Stomach (tissue), 4 donors: ENCODE data around the gene PTPA.

Experiments
- CTCF ChIP-seq, 7 experiments: fragments of 450-650 bp in 4 of 7; fragments of 200-600 bp in 3 of 7; sonication (generic) in 3 of 7; IDR thresholded peaks; one replicate each; pipeline ENCODE4 v1.5.1; 2016 to 2019; ENCODE audit warnings: antibody characterized with exemption in 7 of 7, control low read depth in 2 of 7, mild to moderate bottlenecking in 1 of 7
- POLR2A ChIP-seq, 4 donors: fragments of 450-650 bp; IDR thresholded peaks; one replicate each; pipeline ENCODE4 v1.6.1; 2016; ENCODE audit warnings: antibody characterized with exemption in 4 of 4, control low read depth in 2 of 4, mild to moderate bottlenecking in 1 of 4, moderate library complexity in 1 of 4

- TF ChIP-seq CTCF (IDR thresholded peaks at IDR 0.05) (no peak), POLR2A (IDR thresholded peaks at IDR 0.05) (no peak)
Observed at GRCh38 chr9:129095908-129096307, 15.3 kb upstream of the PTPA start.
